ENCODE results near the gene RPL7A. TPM values are rescaled to one million over a fixed set of nuclear protein-coding genes. Genes with fewer than 3 reads are reported as not detected.

The RPL7A gene
- total and polyA plus RNA-seq, 2 of the 13 experiments (the other 11 are each of a cell fraction or from before 2014, with no cell fraction given), result 2,401 to 2,938 TPM

DNA sequence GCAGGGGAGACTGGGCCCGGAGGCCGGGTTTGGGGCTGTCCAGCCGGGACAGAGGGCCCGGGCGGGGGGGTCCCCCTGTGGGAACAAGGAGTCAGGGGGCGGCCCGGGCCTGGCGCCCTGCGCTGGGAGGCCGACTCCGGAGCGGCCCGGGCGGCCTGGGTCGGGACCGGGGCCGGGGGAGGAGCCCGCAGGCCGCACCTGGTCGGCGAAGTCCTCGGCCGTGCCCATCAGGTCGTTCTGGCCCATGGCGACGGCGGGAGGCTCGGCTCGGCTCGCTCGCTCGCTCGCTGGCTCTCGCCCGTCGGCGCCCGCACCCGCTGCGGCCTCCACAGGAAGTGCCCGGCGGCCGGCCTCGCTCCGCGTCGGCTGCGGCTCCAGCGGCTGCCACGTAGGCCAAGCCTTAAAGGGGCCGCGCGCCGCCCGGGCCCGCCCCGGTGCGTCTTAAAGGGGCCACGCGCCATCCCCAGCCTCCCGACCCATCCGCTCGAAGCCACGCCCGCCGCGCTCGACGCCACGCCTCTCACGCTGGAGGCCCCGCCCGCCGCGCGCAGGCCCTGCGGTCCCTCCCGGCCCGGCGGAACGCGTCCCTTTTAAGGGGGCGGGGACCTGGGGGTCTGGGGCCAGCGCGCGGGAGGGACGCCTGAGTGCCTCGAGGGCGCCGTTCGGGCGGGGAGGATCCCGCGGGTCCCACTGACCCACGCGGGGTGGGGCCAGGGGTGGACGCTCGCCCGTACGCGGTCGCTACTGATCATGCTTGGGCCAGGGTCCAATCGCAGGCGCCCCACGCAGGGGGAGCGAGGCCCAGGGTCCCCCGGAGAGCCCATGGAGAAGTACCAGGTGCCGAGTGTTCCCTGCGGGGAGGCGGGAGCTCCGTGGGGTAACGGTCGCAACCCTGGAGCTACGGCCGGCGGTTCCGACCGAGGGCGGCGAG, 28.0 kb downstream of the RPL7A start, which contains the start of the genes STKLD1 and SURF4 (continued):
- TF ChIP-seq, protein P1, sequence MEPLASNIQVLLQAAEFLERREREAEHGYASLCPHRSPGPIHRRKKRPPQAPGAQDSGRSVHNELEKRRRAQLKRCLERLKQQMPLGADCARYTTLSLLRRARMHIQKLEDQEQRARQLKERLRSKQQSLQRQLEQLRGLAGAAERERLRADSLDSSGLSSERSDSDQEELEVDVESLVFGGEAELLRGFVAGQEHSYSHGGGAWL (CRISPR knock-in tag; IDR thresholded peaks at IDR 0.05), result 0 out of 2 replicates have a peak, but pooled peaks have one; percentile 60
- TF ChIP-seq ZBTB37 (CRISPR knock-in tag; IDR thresholded peaks at IDR 0.05) (no peak), ZNF674 (CRISPR knock-in tag; IDR thresholded peaks at IDR 0.05; ENCODE audit: low read depth) (0 out of 2 replicates have a peak, but pooled peaks have one; percentile 35), NR1H2 (CRISPR knock-in tag; IDR thresholded peaks at IDR 0.05; ENCODE audit: borderline replicate concordance, low read depth) (no peak), KMT2A (CRISPR knock-in tag; IDR thresholded peaks at IDR 0.05) (peak; percentile 8; the same call in 1 of the 2 replicates), NFKB2 (CRISPR knock-in tag; IDR thresholded peaks at IDR 0.05; ENCODE audit: borderline replicate concordance) (no peak), ERF (CRISPR knock-in tag; IDR thresholded peaks at IDR 0.05) (peak; percentile 34), NFAT5 (CRISPR knock-in tag; IDR thresholded peaks at IDR 0.05) (peak; percentile 77; the same call in 1 of the 2 replicates), ZNF607 (CRISPR knock-in tag; IDR thresholded peaks at IDR 0.05; ENCODE audit: borderline replicate concordance) (peak; percentile 73), ZNF274 (CRISPR knock-in tag; IDR thresholded peaks at IDR 0.05) (no peak), ZSCAN29 (CRISPR knock-in tag; conservative IDR thresholded peaks at IDR 0.05) (peak; percentile 72; the same call in 1 of the 2 replicates), NONO (IDR thresholded peaks at IDR 0.05) (no peak), NONO (CRISPR knock-in tag; conservative IDR thresholded peaks at IDR 0.05) (peak; percentile 80)
- TF ChIP-seq, protein P2, sequence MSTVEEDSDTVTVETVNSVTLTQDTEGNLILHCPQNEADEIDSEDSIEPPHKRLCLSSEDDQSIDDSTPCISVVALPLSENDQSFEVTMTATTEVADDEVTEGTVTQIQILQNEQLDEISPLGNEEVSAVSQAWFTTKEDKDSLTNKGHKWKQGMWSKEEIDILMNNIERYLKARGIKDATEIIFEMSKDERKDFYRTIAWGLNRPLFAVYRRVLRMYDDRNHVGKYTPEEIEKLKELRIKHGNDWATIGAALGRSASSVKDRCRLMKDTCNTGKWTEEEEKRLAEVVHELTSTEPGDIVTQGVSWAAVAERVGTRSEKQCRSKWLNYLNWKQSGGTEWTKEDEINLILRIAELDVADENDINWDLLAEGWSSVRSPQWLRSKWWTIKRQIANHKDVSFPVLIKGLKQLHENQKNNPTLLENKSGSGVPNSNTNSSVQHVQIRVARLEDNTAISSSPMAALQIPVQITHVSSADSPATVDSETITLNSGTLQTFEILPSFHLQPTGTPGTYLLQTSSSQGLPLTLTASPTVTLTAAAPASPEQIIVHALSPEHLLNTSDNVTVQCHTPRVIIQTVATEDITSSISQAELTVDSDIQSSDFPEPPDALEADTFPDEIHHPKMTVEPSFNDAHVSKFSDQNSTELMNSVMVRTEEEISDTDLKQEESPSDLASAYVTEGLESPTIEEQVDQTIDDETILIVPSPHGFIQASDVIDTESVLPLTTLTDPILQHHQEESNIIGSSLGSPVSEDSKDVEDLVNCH (CRISPR knock-in tag; IDR thresholded peaks at IDR 0.05), result no peak
- TF ChIP-seq, protein P3, sequence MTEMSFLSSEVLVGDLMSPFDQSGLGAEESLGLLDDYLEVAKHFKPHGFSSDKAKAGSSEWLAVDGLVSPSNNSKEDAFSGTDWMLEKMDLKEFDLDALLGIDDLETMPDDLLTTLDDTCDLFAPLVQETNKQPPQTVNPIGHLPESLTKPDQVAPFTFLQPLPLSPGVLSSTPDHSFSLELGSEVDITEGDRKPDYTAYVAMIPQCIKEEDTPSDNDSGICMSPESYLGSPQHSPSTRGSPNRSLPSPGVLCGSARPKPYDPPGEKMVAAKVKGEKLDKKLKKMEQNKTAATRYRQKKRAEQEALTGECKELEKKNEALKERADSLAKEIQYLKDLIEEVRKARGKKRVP (CRISPR knock-in tag; IDR thresholded peaks at IDR 0.05), result 0 out of 4 replicates have a peak, but pooled peaks of 1 of the 2 experiments have one; percentile 41

Data from HepG2 (cell line).